Left cardiac atrium (tissue), 4 donors: ENCODE measurements around the gene PCBP3. TPM values are rescaled to one million over a fixed set of nuclear protein-coding genes. Genes with fewer than 3 reads are reported as not detected.
"Not testable (repeated sequence)": the region's sequence is repeated elsewhere in the genome, so short reads cannot be mapped to it uniquely, and the experiment has no call there.

Experiments used
- ATAC-seq, 2 donors: fragments of 200-7000 bp; cut with Tn5 transposase; one replicate each; pipeline ENCODE4 v1.9.1; 2020; ENCODE audit warnings: mild to moderate bottlenecking in 2 of 2, moderate library complexity in 2 of 2
- DNase-seq: peaks from one replicate; pipeline ENCODE4 v3.0.0-alpha.2; 2020
- intact Hi-C, 2 donors: fragments of 100-400 bp; cut with DNase I; formaldehyde crosslinking; loops; one replicate each; pipeline versions ENCODE4 v1.14.1 to v1.15.1; 2022 to 2023
- total RNA-seq, 2 donors: library from RNA; stranded (reverse); fragmentation: NEBNext Ultra II Directional; extraction: Animal tissue kit (Norgen Biotek cat#: 25700); gene quantifications; one replicate each; pipeline ENCODE4 v1.2.1, GENCODE V29; 2021
- donor health status: DM: no; HTN: yes; CAD: no.
- donor health status: DM: no; HTN: yes; CAD: no; lungs with severe emphysema.
- donor health status: DM: yes; HTN: yes; CAD: no.
- donor health status: Dilated cardiomyopathy.

PCBP3 gene
- total RNA-seq, 2 donors from 2014 or later: 5.8 to 5.9 TPM

- ATAC-seq, intact Hi-C loops, DNase-seq: not testable (repeated sequence)
These were observed 170.8 kb downstream of the PCBP3 start for GRCh38 chr21:45814210-45814940.

- intact Hi-C loops, DNase-seq, ATAC-seq: not testable (repeated sequence)
These were observed 172.3 kb downstream of the PCBP3 start for GRCh38 chr21:45815781-45816180.

GRCh38 chr21:45816794-45817193 is 173.3 kb downstream of the PCBP3 start:
- DNase-seq (no peak), ATAC-seq (no peak)
- intact Hi-C loops: no loop called here

- no peak for ATAC-seq
- intact Hi-C loops: no loop called here
- no peak for DNase-seq
These were observed 173.8 kb downstream of the PCBP3 start for GRCh38 chr21:45817345-45817744.

DNA sequence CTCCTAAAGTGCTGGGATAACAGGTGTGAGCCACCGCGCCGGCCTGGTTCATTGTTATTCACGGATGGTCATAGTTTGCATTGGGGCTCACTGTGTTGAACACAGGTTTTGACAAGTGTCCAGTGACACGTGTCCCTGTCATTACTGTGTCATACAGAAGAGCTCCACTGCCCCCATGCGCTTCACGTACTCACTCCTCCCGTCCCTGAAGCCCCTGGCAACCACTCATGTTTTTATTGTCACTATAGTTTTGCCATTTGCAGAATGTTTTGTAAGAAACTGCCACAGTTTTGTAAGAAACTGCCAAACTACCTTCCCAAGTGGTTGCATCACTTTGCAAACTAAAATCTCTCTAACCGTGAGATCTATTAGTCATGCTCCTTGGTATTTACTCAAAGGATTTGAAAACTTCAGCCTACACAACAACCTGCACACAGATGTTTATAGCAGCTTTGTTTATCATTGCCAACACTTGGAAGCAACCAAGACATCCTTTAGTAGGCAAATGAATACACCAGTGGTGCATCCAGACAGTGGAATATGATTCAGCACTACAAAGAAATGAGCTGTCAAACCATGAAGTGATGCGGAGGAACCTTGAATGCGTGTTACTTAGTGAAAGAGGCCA is 174.9 kb downstream of the PCBP3 start:
- intact Hi-C loops: no loop called here
- no peak for ATAC-seq
- DNase-seq: no peak

- ATAC-seq (no peak), DNase-seq (no peak)
- intact Hi-C loops: no loop called here
These were observed 175.4 kb downstream of the PCBP3 start for GRCh38 chr21:45818904-45819285.

DNA sequence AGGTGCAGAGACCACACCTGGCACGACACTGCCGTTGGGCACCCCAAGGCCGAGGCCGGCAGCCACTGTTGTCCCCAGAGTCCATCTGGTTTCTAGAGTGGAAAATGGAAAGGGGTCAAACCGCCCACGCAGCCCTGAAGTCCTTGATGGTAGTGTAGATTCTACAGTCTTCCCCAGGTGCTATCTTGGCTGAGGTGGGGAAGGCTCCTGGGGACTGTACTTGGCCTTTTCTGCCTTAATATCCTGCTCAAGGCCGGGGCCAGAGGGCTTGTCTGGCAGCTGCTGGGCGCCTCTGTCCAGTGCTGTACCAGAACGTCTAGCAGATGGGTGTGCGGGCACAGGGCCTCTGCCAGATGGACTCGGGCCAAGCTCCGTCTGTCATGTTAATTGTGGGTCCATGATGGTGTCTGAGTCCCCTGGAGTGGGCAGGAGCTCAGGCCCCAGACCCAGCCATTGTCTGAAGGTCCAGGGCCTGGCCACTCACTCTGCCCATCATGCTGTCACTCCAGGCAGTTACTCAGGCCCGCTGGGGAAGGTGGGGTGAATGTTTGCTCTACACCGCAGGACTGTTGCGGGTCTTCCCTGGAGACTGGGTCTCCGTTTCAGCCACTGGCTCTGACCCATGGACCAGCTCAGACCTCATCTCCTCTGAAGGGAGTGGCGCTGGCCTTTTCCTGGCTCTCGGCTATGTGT is 176.1 kb downstream of the PCBP3 start:
- peak in 1 of 2 donors; percentile 17 for ATAC-seq

GRCh38 chr21:45820171-45821091 is 176.9 kb downstream of the PCBP3 start:
- ATAC-seq (peak; percentile 87 to 93), DNase-seq (peak; percentile 80)
- intact Hi-C loops: loop anchor here (1.0 to 5.0 kb wide), 3 partner anchors 264 to 343 kb away; no protein-coding TSS in a partner anchor

More for the DNA sequence above, 176.1 kb downstream of the PCBP3 start:
- intact Hi-C loops: loop anchor here (1.0 to 5.0 kb wide), 3 partner anchors 263 to 342 kb away; no protein-coding TSS in a partner anchor
- no peak for DNase-seq

GRCh38 chr21:45821315-45821962 is 177.9 kb downstream of the PCBP3 start:
- intact Hi-C loops: loop anchor here (2.0 to 5.0 kb wide), 2 partner anchors 265 to 344 kb away; no protein-coding TSS in a partner anchor

DNA sequence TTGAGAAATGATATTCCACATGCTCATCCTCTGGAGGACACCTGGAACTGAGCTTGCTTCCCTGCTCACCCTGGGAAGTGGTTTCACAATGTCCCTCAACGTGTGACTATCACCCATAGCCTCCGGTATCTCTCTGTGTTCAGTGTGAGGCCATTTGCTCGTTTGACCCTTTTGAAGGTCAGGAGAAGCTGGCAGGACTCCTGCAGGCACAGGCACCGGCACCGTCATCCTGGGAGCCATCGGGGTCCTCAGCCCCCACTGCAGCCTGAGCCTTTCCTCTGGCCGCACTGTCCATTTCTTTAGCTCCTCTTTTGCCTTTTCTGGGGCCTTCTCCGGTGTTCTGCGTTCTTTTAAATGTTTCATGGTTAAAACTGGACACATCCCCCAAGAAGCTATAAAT is 178.5 kb downstream of the PCBP3 start:
- ATAC-seq: no peak
- intact Hi-C loops: loop anchor here (2.0 to 5.0 kb wide), 2 partner anchors 265 to 345 kb away; no protein-coding TSS in a partner anchor
- no peak for DNase-seq

More at GRCh38 chr21:45821315-45821962, 177.9 kb downstream of the PCBP3 start:
- ATAC-seq: no peak
- no peak for DNase-seq

DNA sequence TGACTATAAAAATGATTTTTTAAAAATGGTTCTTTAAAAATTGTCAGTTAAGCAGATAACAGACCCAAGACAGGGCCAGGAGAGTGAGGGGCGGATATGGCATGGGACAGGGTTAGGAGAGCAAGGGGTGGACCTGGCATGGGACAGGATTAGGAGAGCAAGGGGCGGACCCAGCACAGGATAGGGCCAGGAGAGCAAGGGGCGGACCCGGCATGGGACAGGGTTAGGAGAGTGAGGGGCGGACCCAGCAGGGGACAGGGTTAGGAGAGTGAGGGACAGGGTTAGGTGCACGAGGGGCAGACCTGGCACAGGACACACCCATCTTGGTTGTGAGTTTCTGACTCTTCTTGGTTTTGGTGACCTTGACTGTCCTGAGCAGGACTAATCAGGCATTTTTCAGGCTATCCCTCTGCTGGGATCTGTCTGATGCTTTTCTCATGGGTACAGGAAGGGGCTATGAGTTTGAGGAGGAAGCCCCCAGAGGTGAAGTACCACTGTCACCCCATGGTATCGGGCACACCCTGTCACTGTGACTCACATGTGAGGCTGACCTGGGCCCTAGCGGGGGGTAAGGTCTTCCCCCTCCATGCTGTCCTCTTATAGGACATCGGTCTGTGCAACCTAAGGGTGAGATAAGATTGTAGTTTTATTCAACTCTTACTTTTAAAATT is 179.0 kb downstream of the PCBP3 start:
- ATAC-seq: no peak
- DNase-seq: no peak
- intact Hi-C loops: loop anchor here in 1 of 2 donors (5.0 kb wide), 1 partner anchor 345 kb away; no protein-coding TSS in a partner anchor

- intact Hi-C loops: loop anchor here in 1 of 2 donors (5.0 kb wide), 1 partner anchor 346 kb away; no protein-coding TSS in a partner anchor
- DNase-seq: no peak
- ATAC-seq: no peak
These were observed 179.7 kb downstream of the PCBP3 start for GRCh38 chr21:45823100-45823681.

GRCh38 chr21:45824546-45825215 is 181.2 kb downstream of the PCBP3 start:
- intact Hi-C loops: loop anchor here in 1 of 2 donors (5.0 kb wide), 1 partner anchor 347 kb away; no protein-coding TSS in a partner anchor
- no peak for ATAC-seq
- DNase-seq: no peak

DNA sequence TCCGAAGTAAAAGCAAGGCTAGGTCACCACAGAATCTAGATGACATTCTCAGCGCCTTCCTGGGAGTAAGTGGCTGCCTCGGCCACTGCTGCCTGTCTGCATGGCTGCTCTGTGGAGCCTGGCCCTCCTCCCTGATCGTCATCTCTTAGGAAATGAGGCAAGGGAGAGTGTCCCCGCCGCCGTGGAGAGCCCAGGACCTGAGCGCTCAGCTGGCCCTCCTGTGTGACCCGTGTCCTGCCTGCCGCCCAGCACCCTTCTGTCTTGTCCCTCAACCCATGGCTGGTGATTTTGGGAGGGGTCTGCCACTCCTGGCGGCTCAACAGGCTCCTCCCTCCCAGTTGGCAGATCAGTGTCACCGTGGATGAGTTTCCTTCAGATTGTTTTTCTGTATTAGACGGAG is 181.7 kb downstream of the PCBP3 start:
- intact Hi-C loops: no loop called here

GRCh38 chr21:45826676-45827301 is 183.3 kb downstream of the PCBP3 start:
- ATAC-seq: no peak

More for the DNA sequence above, 181.7 kb downstream of the PCBP3 start:
- DNase-seq: no peak
- ATAC-seq: no peak

GRCh38 chr21:45827302-45827692 is 183.8 kb downstream of the PCBP3 start:
- ATAC-seq (no peak), DNase-seq (no peak)
- intact Hi-C loops: no loop called here

More at GRCh38 chr21:45826676-45827301, 183.3 kb downstream of the PCBP3 start:
- DNase-seq: no peak
- intact Hi-C loops: no loop called here
